HepG2 (cell line): ENCODE data around the gene C4orf33. TPM values are rescaled to one million over a fixed set of nuclear protein-coding genes. Genes with fewer than 3 reads are reported as not detected.

Experiments used
- ARNT2 ChIP-seq: sonication (generic); formaldehyde crosslinking; IDR thresholded peaks from 2 replicates; pipeline ENCODE4 v1.8.0; 2022; ENCODE audit warnings: mild to moderate bottlenecking, low read depth, missing genetic modification reagents, moderate library complexity
- DMAP1 ChIP-seq: IDR thresholded peaks from 2 replicates; pipeline ENCODE4 v1.6.1; 2016
- FOXM1 ChIP-seq: sonication (generic); formaldehyde crosslinking; IDR thresholded peaks from 2 replicates; pipeline ENCODE4 v1.5.0; 2020; ENCODE audit warnings: missing genetic modification reagents
- FOXP1 ChIP-seq, 2 experiments: fragments of 450-650 bp in 1 of 2; IDR thresholded peaks; 2 replicates each; pipeline ENCODE4 v1.6.1; 2017 to 2018; ENCODE audit warnings: antibody characterized with exemption in 1 of 2
- MED1 ChIP-seq: sonication (generic); formaldehyde crosslinking; IDR thresholded peaks from 2 replicates; pipeline ENCODE4 v1.4.0; 2020; ENCODE audit warnings: missing genetic modification reagents
- MIXL1 ChIP-seq: IDR thresholded peaks from 2 replicates; pipeline ENCODE4 v1.6.1; 2016
- NFATC3 ChIP-seq: sonication (generic); formaldehyde crosslinking; IDR thresholded peaks from 2 replicates; pipeline ENCODE4 v1.5.1; 2020; ENCODE audit warnings: mild to moderate bottlenecking, missing genetic modification reagents
- NFYB ChIP-seq: sonication (generic); formaldehyde crosslinking; IDR thresholded peaks from 2 replicates; pipeline ENCODE4 v1.4.0; 2020; ENCODE audit warnings: missing genetic modification reagents
- SALL1 ChIP-seq: sonication (generic); formaldehyde crosslinking; IDR thresholded peaks from 2 replicates; pipeline ENCODE4 v1.8.0; 2022; ENCODE audit warnings: mild to moderate bottlenecking, missing genetic modification reagents
- SATB2 ChIP-seq: sonication (generic); formaldehyde crosslinking; IDR thresholded peaks from 2 replicates; pipeline ENCODE4 v1.5.0; 2020; ENCODE audit warnings: missing genetic modification reagents
- SIN3A ChIP-seq: IDR thresholded peaks from 2 replicates; pipeline ENCODE4 v1.6.1; 2011; ENCODE audit warnings: low read depth, mild to moderate bottlenecking, control low read depth, low read length, borderline replicate concordance
- TCF12 ChIP-seq, 2 experiments: fragments of 450-650 bp in 1 of 2; sonication (generic) in 1 of 2; formaldehyde crosslinking in 1 of 2; IDR thresholded peaks; 2 replicates each; pipeline versions ENCODE4 v1.6.1 to v1.8.0; 2017 to 2022; ENCODE audit warnings: antibody characterized with exemption in 1 of 2, mild to moderate bottlenecking in 1 of 2, missing genetic modification reagents in 1 of 2, moderate library complexity in 1 of 2
- ZFP36L1 ChIP-seq: sonication (generic); formaldehyde crosslinking; IDR thresholded peaks from 2 replicates; pipeline ENCODE4 v1.8.0; 2022; ENCODE audit warnings: mild to moderate bottlenecking, missing genetic modification reagents, moderate library complexity
- ZFP36L2 ChIP-seq: sonication (generic); formaldehyde crosslinking; IDR thresholded peaks from 2 replicates; pipeline ENCODE4 v1.4.0; 2020; ENCODE audit warnings: missing genetic modification reagents
- ZFY ChIP-seq: sonication (generic); formaldehyde crosslinking; IDR thresholded peaks from 2 replicates; pipeline ENCODE4 v1.4.0; 2020; ENCODE audit warnings: missing genetic modification reagents
- ZNF230 ChIP-seq: sonication (generic); formaldehyde crosslinking; IDR thresholded peaks from 2 replicates; pipeline ENCODE4 v1.4.0; 2020; ENCODE audit warnings: mild to moderate bottlenecking, missing genetic modification reagents
- ZNF343 ChIP-seq: sonication (generic); formaldehyde crosslinking; IDR thresholded peaks from 2 replicates; pipeline ENCODE4 v1.4.0; 2020; ENCODE audit warnings: mild to moderate bottlenecking, missing genetic modification reagents
- ZNF432 ChIP-seq: sonication (generic); formaldehyde crosslinking; IDR thresholded peaks from 2 replicates; pipeline ENCODE4 v1.5.0; 2020; ENCODE audit warnings: missing genetic modification reagents, mild to moderate bottlenecking, borderline replicate concordance
- ZNF543 ChIP-seq: sonication (generic); formaldehyde crosslinking; IDR thresholded peaks from 2 replicates; pipeline ENCODE4 v1.4.0; 2020; ENCODE audit warnings: mild to moderate bottlenecking, missing genetic modification reagents
- ZNF652 ChIP-seq: IDR thresholded peaks from 2 replicates; pipeline ENCODE4 v1.6.1; 2016; ENCODE audit warnings: low read depth, borderline replicate concordance
- ZNF709 ChIP-seq: sonication (generic); formaldehyde crosslinking; IDR thresholded peaks from 2 replicates; pipeline ENCODE4 v1.5.0; 2020; ENCODE audit warnings: mild to moderate bottlenecking, missing genetic modification reagents
- polyA plus RNA-seq, 8 experiments: library from polyadenylated mRNA; depleted of rRNA in 3 of 8; stranded (reverse) in 7 of 8; unstranded in 1 of 8; fragments of >200 nt; fragmentation: Illumina TruSeq in 4 of 8; extraction: Trizol in 4 of 8; gene quantifications; 2 replicates each; pipeline versions ENCODE4 v1.2.1 to v1.2.3, GENCODE V29; 2011 to 2016; ENCODE audit warnings: low read depth in 4 of 8, missing spikeins in 1 of 8, mixed read lengths in 1 of 8; ENCODE audit not compliant: insufficient read depth in 1 of 8
- total RNA-seq, 5 experiments: library from RNA; depleted of rRNA; stranded (reverse); fragments of >200 nt; fragmentation: Illumina TruSeq; extraction: Trizol; gene quantifications; 2 replicates each; pipeline ENCODE4 v1.2.3, GENCODE V29; 2016; ENCODE audit warnings: low read depth in 1 of 5
- TF ChIP-seq, protein P1 (sequence below): sonication (generic); formaldehyde crosslinking; IDR thresholded peaks from 2 replicates; pipeline ENCODE4 v1.4.0; 2020; ENCODE audit warnings: missing genetic modification reagents, mild to moderate bottlenecking, borderline replicate concordance
- TF ChIP-seq, protein P2 (sequence below): sonication (generic); formaldehyde crosslinking; IDR thresholded peaks from 2 replicates; pipeline ENCODE4 v1.4.0; 2020; ENCODE audit warnings: missing genetic modification reagents
- TF ChIP-seq, protein P3 (sequence below): IDR thresholded peaks from 2 replicates; pipeline ENCODE4 v1.6.1; 2012; ENCODE audit warnings: inconsistent platforms
- TF ChIP-seq, protein P4 (sequence below): sonication (generic); formaldehyde crosslinking; IDR thresholded peaks from 2 replicates; pipeline ENCODE4 v1.8.1; 2023; ENCODE audit warnings: mild to moderate bottlenecking, moderate library complexity, missing genetic modification reagents

Gene C4orf33
- total and polyA plus RNA-seq, 2 of the 13 experiments (the other 11 are each of a cell fraction or from before 2014, with no cell fraction given), result 2.8 to 3.3 TPM

DNA sequence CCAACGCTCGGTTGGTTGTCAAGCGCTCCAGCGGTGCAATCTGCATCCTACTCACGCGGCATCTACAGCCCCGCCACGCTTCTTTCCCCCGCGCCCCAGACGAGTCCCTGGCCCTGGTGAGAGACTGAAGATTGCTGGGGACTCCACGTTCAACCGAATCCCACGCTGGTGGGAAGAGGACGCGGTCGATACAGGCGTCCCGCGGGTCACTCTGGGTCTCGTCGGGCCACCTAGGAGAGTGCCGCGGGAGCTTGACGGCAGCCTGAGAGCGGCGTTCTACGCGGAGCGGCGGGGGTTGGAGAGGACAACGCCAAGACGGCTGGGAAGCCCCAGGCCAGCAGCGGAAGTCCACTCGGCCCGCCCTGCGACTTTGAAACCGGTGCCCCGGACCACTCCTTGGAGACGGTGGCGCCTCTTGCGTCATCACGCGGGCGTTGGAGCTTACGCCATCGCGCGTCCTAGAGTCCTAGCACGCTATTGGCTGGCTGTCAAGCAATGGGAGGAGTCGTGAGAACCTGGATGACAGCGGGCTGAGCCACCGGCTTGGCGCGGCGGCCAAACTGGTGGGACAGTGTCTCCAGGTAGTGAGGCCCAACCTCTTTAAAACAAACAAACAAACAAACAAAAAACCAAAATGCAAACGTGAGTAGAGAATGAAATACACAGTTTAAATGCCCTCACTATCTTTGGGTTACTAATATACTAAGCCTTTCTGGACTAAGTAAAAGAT lies 2.6 kb upstream of the C4orf33 start, which contains the start of gene SCLT1 (continued):
- TF ChIP-seq, protein P1, sequence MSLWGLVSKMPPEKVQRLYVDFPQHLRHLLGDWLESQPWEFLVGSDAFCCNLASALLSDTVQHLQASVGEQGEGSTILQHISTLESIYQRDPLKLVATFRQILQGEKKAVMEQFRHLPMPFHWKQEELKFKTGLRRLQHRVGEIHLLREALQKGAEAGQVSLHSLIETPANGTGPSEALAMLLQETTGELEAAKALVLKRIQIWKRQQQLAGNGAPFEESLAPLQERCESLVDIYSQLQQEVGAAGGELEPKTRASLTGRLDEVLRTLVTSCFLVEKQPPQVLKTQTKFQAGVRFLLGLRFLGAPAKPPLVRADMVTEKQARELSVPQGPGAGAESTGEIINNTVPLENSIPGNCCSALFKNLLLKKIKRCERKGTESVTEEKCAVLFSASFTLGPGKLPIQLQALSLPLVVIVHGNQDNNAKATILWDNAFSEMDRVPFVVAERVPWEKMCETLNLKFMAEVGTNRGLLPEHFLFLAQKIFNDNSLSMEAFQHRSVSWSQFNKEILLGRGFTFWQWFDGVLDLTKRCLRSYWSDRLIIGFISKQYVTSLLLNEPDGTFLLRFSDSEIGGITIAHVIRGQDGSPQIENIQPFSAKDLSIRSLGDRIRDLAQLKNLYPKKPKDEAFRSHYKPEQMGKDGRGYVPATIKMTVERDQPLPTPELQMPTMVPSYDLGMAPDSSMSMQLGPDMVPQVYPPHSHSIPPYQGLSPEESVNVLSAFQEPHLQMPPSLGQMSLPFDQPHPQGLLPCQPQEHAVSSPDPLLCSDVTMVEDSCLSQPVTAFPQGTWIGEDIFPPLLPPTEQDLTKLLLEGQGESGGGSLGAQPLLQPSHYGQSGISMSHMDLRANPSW (CRISPR knock-in tag), result peak; percentile 41; the same call in 1 of the 2 replicates
- TF ChIP-seq ZFP36L1 (CRISPR knock-in tag) (0 out of 2 replicates have a peak, but pooled peaks have one; percentile 68), SATB2 (CRISPR knock-in tag) (no peak; the same call in 1 of the 2 replicates), ZNF543 (CRISPR knock-in tag) (peak; percentile 58; the same call in 1 of the 2 replicates), SALL1 (CRISPR knock-in tag) (peak; percentile 89), ZNF343 (CRISPR knock-in tag) (peak; percentile 92), DMAP1 (peak; percentile 84), ZFY (CRISPR knock-in tag) (peak; percentile 57; the same call in 1 of the 2 replicates), NFYB (CRISPR knock-in tag) (peak; percentile 82), ZNF432 (CRISPR knock-in tag) (no peak), ZFP36L2 (CRISPR knock-in tag) (no peak), ARNT2 (CRISPR knock-in tag) (peak; percentile 75), MED1 (CRISPR knock-in tag) (peak; percentile 48), FOXM1 (CRISPR knock-in tag) (peak; percentile 93; the same call in 1 of the 2 replicates), MIXL1 (CRISPR knock-in tag) (peak; percentile 58; the same call in 1 of the 2 replicates), SIN3A (peak; percentile 95), ZNF709 (peak; percentile 29; the same call in 1 of the 2 replicates), ZNF230 (CRISPR knock-in tag) (peak; percentile 88; the same call in 1 of the 2 replicates), FOXP1 (IDR thresholded peaks at IDR 0.05) (no peak), FOXP1 (CRISPR knock-in tag; IDR thresholded peaks at IDR 0.05) (0 out of 2 replicates have a peak, but pooled peaks have one; percentile 8), TCF12 (IDR thresholded peaks at IDR 0.05) (no peak), TCF12 (CRISPR knock-in tag; IDR thresholded peaks at IDR 0.05) (peak; percentile 52; the same call in 1 of the 2 replicates), ZNF652 (CRISPR knock-in tag) (no peak), NFATC3 (no peak)
- TF ChIP-seq, protein P2, sequence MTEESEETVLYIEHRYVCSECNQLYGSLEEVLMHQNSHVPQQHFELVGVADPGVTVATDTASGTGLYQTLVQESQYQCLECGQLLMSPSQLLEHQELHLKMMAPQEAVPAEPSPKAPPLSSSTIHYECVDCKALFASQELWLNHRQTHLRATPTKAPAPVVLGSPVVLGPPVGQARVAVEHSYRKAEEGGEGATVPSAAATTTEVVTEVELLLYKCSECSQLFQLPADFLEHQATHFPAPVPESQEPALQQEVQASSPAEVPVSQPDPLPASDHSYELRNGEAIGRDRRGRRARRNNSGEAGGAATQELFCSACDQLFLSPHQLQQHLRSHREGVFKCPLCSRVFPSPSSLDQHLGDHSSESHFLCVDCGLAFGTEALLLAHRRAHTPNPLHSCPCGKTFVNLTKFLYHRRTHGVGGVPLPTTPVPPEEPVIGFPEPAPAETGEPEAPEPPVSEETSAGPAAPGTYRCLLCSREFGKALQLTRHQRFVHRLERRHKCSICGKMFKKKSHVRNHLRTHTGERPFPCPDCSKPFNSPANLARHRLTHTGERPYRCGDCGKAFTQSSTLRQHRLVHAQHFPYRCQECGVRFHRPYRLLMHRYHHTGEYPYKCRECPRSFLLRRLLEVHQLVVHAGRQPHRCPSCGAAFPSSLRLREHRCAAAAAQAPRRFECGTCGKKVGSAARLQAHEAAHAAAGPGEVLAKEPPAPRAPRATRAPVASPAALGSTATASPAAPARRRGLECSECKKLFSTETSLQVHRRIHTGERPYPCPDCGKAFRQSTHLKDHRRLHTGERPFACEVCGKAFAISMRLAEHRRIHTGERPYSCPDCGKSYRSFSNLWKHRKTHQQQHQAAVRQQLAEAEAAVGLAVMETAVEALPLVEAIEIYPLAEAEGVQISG, result peak; percentile 75
- TF ChIP-seq, protein P3, sequence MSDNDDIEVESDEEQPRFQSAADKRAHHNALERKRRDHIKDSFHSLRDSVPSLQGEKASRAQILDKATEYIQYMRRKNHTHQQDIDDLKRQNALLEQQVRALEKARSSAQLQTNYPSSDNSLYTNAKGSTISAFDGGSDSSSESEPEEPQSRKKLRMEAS, result peak; percentile 68
- TF ChIP-seq, protein P4, sequence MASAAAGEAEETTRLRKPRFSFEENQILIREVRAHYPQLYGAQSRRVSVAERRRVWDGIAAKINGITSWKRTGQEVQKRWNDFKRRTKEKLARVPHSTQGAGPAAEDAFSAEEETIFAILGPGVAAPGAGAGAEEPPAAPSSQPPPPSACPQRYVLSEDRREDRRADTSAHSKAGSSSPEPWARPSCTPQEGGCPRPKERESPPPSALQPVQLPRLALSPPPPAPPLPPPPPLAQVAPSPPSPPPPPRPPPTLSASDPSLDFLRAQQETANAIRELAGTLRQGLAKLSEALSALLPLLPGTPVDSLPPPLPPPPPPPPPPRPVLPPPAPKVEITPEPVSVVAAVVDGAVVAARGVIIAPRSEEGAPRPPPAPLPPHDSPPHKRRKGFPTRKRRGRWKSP (CRISPR knock-in tag), result peak; percentile 53
